Keratinocyte (primary cell): ENCODE results near the gene MAP3K1. TPM values are rescaled to one million over a fixed set of nuclear protein-coding genes. Genes with fewer than 3 reads are reported as not detected.

Experiments used
- DNase-seq: peaks from one replicate; pipeline ENCODE4 v3.0.0-alpha.2; 2011; ENCODE audit warnings: low read depth, missing footprints, low spot score
- FAIRE-seq: peaks from 2 replicates; lab custom pipeline; 2011; peaks lifted over from hg19 to GRCh38; lab: Jason Lieb, UNC
- H2AFZ ChIP-seq: 2 replicates; pipeline ENCODE4 v1.6.0; 2012; ENCODE audit warnings: low read length, control low read depth, inconsistent platforms; ENCODE audit not compliant: control insufficient read depth
- H3K27ac ChIP-seq: 2 replicates; pipeline ENCODE4 v1.5.1; 2011; ENCODE audit warnings: low read length; ENCODE audit not compliant: control insufficient read depth, insufficient read depth
- H3K27me3 ChIP-seq: 3 replicates; pipeline ENCODE4 v1.6.0; 2011; ENCODE audit warnings: low read length; ENCODE audit not compliant: control insufficient read depth, insufficient read depth; ENCODE audit errors: extremely low read depth
- H3K36me3 ChIP-seq, 2 experiments: 2 replicates in 1 of 2; 3 replicates in 1 of 2; pipeline ENCODE4 v1.5.1; 2011; ENCODE audit warnings: low read length in 2 of 2, mild to moderate bottlenecking in 1 of 2; ENCODE audit not compliant: control insufficient read depth in 2 of 2, insufficient read depth in 2 of 2; ENCODE audit errors: extremely low read depth in 1 of 2
- H3K4me1 ChIP-seq: 3 replicates; pipeline ENCODE4 v1.5.1; 2011; ENCODE audit warnings: low read length; ENCODE audit not compliant: control insufficient read depth, insufficient read depth; ENCODE audit errors: extremely low read depth
- H3K4me2 ChIP-seq: 3 replicates; pipeline ENCODE4 v1.6.0; 2011; ENCODE audit warnings: low read depth, low read length; ENCODE audit not compliant: control insufficient read depth, insufficient read depth; ENCODE audit errors: extremely low read depth
- H3K4me3 ChIP-seq, 3 experiments: fragments of 200-600 bp in 1 of 3; sonication (generic) in 1 of 3; 2 replicates in 2 of 3; 3 replicates in 1 of 3; pipeline ENCODE4 v1.5.1; 2011 to 2016; ENCODE audit warnings: low read length in 3 of 3, mild to moderate bottlenecking in 3 of 3, control low read depth in 2 of 3, inconsistent platforms in 1 of 3, low read depth in 1 of 3, mixed read lengths in 1 of 3, mixed run types in 1 of 3, moderate library complexity in 1 of 3; ENCODE audit not compliant: control insufficient read depth in 2 of 3, insufficient read depth in 2 of 3; ENCODE audit errors: extremely low read depth in 1 of 3
- H3K79me2 ChIP-seq: 2 replicates; pipeline ENCODE4 v1.6.0; 2012; ENCODE audit warnings: low read length; ENCODE audit not compliant: control insufficient read depth, insufficient read depth
- H3K9ac ChIP-seq: 3 replicates; pipeline ENCODE4 v1.6.0; 2011; ENCODE audit warnings: low read length; ENCODE audit not compliant: control insufficient read depth, insufficient read depth; ENCODE audit errors: extremely low read depth
- H3K9me1 ChIP-seq: 3 replicates; pipeline ENCODE4 v1.6.0; 2011; ENCODE audit warnings: low read length; ENCODE audit not compliant: control insufficient read depth, insufficient read depth; ENCODE audit errors: extremely low read depth
- H3K9me3 ChIP-seq: 2 replicates; pipeline ENCODE4 v1.5.1; 2012; ENCODE audit warnings: low read depth, low read length; ENCODE audit not compliant: control insufficient read depth
- H4K20me1 ChIP-seq: 3 replicates; pipeline ENCODE4 v1.6.0; 2011; ENCODE audit warnings: low read length; ENCODE audit not compliant: control insufficient read depth, insufficient read depth; ENCODE audit errors: extremely low read depth
- CTCF ChIP-seq, 3 experiments: IDR thresholded peaks in 1 of 3; conservative IDR thresholded peaks in 1 of 3; optimal IDR thresholded peaks in 1 of 3; 2 replicates in 2 of 3; 3 replicates in 1 of 3; pipeline versions ENCODE3 to v1.5.1; 2011; ENCODE audit warnings: low read length in 3 of 3, mild to moderate bottlenecking in 3 of 3, moderate library complexity in 2 of 3, control low read depth in 1 of 3, inconsistent platforms in 1 of 3; ENCODE audit not compliant: insufficient read depth in 2 of 3; ENCODE audit errors: extremely low read depth in 1 of 3
- EZH2 ChIP-seq: IDR thresholded peaks from one replicate; pipeline ENCODE4 v1.6.1; 2012; ENCODE audit warnings: inconsistent platforms, mild to moderate bottlenecking, low read length, moderate library complexity
- dilution Hi-C: fragments of 300-500 bp; cut with MboI; formaldehyde crosslinking; loops from one replicate; pipeline ENCODE4 v1.7.0; 2020; ENCODE audit warnings: low sequenced_read_pairs; ENCODE audit not compliant: extremely low pct_ligation_motif_present
- polyA plus RNA-seq, 5 experiments: library from polyadenylated mRNA; depleted of rRNA in 3 of 5; stranded (reverse) in 3 of 5; stranded (forward) in 1 of 5; unstranded in 1 of 5; fragments of >200 nt; gene quantifications; 1 replicate in 1 of 5; 2 replicates in 3 of 5; 3 replicates in 1 of 5; pipeline versions ENCODE4 v1.2.1 to v1.2.3, GENCODE V29; 2011 to 2012; ENCODE audit warnings: missing spikeins in 2 of 5, low read depth in 1 of 5, low replicate concordance in 1 of 5

The MAP3K1 gene
- polyA plus RNA-seq, 1 donor (not counting 4 experiments of a cell fraction or from before 2014, with no cell fraction given): 8.0 TPM

- H3K79me2 ChIP-seq: no peaks in the 10 kb centered on the region
- H4K20me1 ChIP-seq: no peaks in the 10 kb centered on the region
- no peaks in the 10 kb centered on the region for H3K36me3 ChIP-seq
- H3K4me3 ChIP-seq: no peak overlapping the region
- H3K27me3 ChIP-seq: no peaks in the 10 kb centered on the region
- no peak overlapping the region for H3K27ac ChIP-seq
- FAIRE-seq (no peak), DNase-seq (no peak)
- H3K9me1 ChIP-seq: no peaks in the 10 kb centered on the region
- no peak overlapping the region for H2AFZ ChIP-seq
- dilution Hi-C loops: no loop called here
- TF ChIP-seq EZH2 (no peak), CTCF (optimal IDR thresholded peaks at IDR 0.05 in 1 of 3, IDR thresholded peaks at IDR 0.05 in 1 of 3, conservative IDR thresholded peaks at IDR 0.05 in 1 of 3; ENCODE audit: extremely low read depth in 1 of 3, insufficient read depth in 2 of 3, low read length in 3 of 3) (no peak)
- no peaks in the 10 kb centered on the region for H3K9me3 ChIP-seq
- H3K4me2 ChIP-seq: no peak overlapping the region
- H3K4me1 ChIP-seq: no peaks in the 10 kb centered on the region
- H3K9ac ChIP-seq: no peak overlapping the region
Observed at GRCh38 chr5:56801256-56801655, 14.1 kb upstream of the MAP3K1 start.

- dilution Hi-C loops: no loop called here
- Histone ChIP-seq H2AFZ (no peak overlapping the region), H3K79me2 (no peaks in the 10 kb centered on the region), H3K27ac (no peak overlapping the region), H3K9me3 (no peaks in the 10 kb centered on the region), H3K27me3 (no peaks in the 10 kb centered on the region), H3K36me3 (no peaks in the 10 kb centered on the region), H3K9ac (no peak overlapping the region), H3K4me2 (no peak overlapping the region), H3K9me1 (no peaks in the 10 kb centered on the region), H4K20me1 (no peaks in the 10 kb centered on the region), H3K4me1 (no peaks in the 10 kb centered on the region), H3K4me3 (no peak overlapping the region)
- DNase-seq (no peak), FAIRE-seq (no peak)
- TF ChIP-seq EZH2 (no peak), CTCF (optimal IDR thresholded peaks at IDR 0.05 in 1 of 3, IDR thresholded peaks at IDR 0.05 in 1 of 3, conservative IDR thresholded peaks at IDR 0.05 in 1 of 3; ENCODE audit: extremely low read depth in 1 of 3, insufficient read depth in 2 of 3, low read length in 3 of 3) (no peak)
Observed at GRCh38 chr5:56802205-56802604, 13.1 kb upstream of the MAP3K1 start.
